DLD1 (cell line): ENCODE data around the gene CAMTA1.
"Not testable (repeated sequence)": the region's sequence is repeated elsewhere in the genome, so short reads cannot be mapped to it uniquely, and the experiment has no call there.

Source experiments
- in situ Hi-C: cut with HindIII; loops from 2 replicates; pipeline ENCODE4 v1.10.0; 2017; ENCODE audit warnings: low sequenced_read_pairs

Gene CAMTA1

GRCh38 chr1:7407544-7407895, 622.3 kb downstream of the CAMTA1 start:
- in situ Hi-C loops = no loop called here

- in situ Hi-C loops = no loop called here
Measured at GRCh38 chr1:7407980-7408770, 622.9 kb downstream of the CAMTA1 start.

DNA sequence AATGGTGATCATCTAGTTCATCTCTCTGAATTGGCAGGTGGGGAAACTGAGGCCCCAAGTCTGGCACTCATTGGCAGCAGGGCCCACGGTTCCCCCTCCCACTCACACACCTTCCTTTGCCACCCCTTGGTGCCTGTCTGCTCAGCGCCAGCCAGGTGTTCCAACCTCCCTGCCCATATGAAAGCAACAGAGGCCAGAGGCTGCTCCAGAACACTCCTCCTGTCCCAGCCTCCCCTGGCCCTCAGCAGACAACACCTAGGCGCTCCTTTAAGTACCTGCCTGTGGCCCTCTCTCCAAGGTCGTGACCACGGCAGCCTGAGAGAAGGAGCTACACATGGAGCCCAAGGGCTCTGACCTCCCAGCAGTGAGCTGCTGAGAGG, 623.5 kb downstream of the CAMTA1 start:
- in situ Hi-C loops = no loop called here

- in situ Hi-C loops = no loop called here
Measured at GRCh38 chr1:7409278-7409677, 624.0 kb downstream of the CAMTA1 start.

- in situ Hi-C loops = no loop called here
Measured at GRCh38 chr1:7410156-7410555, 624.9 kb downstream of the CAMTA1 start.

DNA sequence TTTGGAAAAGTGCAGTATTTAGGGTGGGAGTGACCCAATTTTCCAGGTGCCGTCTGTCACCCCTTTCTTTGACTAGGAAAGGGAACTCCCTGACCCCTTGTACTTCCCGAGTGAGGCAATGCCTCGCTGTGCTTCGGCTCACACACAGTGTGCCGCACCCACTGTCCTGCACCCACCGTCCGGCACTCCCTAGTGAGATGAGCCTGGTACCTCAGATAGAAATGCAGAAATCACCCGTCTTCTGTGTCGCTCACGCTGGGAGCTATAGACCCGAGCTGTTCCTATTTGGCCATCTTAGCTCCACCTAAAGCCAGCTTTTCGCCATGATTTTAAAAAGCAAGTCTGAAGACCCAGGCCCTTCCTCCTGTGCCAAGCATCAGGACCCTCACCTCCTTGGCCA, 632.4 kb downstream of the CAMTA1 start:
- in situ Hi-C loops = not testable (repeated sequence)

DNA sequence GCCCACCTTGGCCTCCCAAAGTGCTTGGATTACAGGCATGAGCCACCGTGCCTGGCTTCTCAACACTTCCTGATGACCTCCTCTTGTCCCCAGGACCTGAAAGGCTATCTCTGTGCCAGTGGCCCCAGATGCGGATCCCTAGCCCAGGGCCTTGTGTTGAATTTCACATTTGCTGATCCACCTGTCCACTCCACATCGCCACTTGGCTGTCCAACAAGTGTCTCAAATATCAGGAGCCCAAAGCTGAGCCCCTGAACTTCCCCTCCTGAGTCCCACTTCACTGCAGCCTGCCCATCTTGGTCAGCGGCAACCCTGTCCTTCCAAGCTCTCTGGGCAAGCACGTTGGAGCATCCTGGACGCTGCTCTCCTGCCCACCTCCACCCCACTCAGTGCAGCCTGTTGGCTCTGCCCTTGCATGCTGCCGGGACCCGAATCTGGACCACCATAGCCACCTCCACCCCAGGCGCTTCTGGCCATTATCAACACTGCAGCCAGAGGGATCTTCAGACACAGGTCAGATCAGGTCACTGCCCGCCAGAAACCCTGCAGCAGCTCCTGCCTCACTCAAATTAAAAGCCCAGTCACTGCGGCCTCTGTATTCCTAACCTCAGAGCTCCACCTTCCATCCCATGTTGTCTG, 633.3 kb downstream of the CAMTA1 start:
- in situ Hi-C loops = no loop called here

- in situ Hi-C loops = no loop called here
Measured at GRCh38 chr1:7420098-7420445, 634.8 kb downstream of the CAMTA1 start.

GRCh38 chr1:7420470-7421100, 635.3 kb downstream of the CAMTA1 start:
- in situ Hi-C loops = no loop called here

- in situ Hi-C loops = no loop called here
Measured at GRCh38 chr1:7421471-7422075, 636.3 kb downstream of the CAMTA1 start.

DNA sequence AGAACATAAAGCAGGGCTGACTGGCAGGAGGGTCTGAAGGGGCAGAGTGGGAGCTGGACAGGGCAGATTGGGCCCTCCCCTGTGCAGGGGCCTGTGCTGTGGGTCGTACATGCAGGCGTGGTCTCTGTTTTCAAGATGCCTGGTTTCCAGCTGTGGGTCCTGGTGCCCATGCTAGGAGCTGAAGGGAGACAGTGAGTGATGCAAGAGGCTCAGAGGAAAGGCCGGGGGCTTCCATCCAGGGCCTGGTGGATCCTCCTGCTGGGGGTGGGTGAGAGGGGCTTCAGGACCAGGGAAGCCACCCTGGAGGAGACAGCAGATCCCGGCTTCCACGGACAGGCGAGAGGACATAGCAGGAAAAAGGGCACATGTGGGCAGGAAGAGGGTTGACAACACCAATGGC, 636.8 kb downstream of the CAMTA1 start:
- in situ Hi-C loops = no loop called here

DNA sequence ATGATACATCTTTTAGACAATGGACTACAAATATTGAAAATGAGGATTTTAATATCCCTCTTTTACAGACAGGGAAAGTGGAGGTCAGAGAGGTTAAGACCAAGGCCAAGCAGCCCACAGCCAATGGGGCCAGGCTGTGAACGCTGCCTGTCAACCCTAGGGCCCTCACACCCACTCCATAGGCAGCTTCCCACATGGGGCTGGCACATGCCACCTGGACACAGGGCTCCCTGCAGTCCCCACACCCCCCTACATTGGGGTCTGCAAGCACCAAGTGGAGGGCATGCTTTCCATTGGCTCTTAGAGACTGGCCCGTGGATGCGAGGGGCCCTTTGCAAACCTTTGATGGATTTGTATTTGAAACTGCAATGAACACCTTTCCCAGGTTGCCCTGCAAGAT, 637.3 kb downstream of the CAMTA1 start:
- in situ Hi-C loops = no loop called here

GRCh38 chr1:7422966-7423365, 637.7 kb downstream of the CAMTA1 start:
- in situ Hi-C loops = no loop called here

GRCh38 chr1:7424352-7424890, 639.2 kb downstream of the CAMTA1 start:
- in situ Hi-C loops = no loop called here

- in situ Hi-C loops = no loop called here
Measured at GRCh38 chr1:7425229-7425628, 640.0 kb downstream of the CAMTA1 start.

GRCh38 chr1:7425771-7426170, 640.5 kb downstream of the CAMTA1 start:
- in situ Hi-C loops = no loop called here

DNA sequence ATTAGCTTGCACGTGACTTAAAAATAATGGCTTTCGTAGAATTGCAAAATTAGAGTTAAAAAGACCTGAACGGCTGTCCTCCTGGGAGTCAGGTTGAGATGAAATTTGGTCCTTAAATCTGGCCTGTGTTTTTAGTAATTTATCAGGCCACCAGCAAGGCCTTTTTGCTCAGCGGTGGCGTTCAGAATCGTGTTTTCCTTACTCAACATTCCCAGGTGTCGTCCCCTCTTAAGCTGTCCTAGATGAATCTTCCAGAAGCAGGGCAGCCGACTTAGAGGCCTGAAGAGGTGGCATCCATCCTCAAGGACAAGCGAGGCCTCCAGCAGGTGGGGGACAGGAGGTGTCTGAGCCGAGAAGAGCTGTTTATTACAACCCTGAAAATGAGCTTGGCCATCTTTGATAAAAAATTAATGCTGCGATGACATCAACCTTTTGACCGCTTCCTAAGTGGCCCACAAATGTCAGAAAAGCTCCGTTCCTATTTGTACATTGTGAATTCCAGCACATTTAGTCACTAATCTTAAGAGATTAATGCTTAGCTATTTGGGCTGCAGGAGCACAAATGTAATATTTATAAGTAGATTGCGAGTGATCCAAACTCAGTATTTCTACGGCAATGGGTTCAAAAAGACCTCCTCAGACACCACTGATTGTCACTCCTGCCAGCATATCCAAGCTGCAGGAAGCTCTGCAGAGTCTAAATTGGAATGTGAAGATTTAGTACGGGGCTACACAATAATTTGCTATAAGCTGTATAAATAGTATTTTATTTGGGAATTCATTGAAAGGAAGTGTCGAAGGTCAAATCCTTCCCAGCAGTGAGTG, 641.7 kb downstream of the CAMTA1 start:
- in situ Hi-C loops = no loop called here

DNA sequence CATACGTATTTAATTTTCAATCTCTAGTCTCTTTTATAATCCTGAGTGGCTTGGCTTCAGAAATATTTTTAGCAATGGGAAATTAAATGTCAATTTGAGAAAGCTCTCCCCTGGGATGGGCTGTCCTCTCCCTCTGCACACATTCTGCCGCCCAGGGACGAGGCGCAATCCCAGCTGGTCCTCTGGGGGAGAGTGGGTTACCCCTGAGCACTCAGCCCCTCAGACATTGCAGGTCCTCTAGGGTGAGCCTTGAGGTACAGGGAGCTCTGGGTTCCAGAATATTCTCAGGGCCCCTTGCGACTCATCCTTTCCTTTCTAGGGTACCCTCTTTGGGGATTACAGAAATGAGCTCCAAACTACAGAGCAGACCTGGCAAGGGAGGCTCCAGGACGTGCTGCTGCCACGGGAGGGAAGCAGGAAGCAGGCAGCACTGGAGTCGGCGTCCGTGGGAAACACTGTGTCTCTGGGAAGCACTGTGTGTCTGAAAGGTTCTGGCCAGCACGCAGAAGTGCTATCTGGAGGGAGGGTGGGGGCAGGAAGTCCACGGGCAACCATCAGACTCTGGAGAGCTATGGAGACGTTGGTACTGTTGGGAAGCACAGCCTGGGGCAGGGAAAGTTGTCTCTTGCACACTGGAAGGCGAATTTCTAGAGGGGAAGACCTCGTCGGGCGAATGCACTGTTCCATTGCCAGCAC, 642.5 kb downstream of the CAMTA1 start:
- in situ Hi-C loops = no loop called here

- in situ Hi-C loops = no loop called here
Measured at GRCh38 chr1:7429290-7429689, 644.0 kb downstream of the CAMTA1 start.

DNA sequence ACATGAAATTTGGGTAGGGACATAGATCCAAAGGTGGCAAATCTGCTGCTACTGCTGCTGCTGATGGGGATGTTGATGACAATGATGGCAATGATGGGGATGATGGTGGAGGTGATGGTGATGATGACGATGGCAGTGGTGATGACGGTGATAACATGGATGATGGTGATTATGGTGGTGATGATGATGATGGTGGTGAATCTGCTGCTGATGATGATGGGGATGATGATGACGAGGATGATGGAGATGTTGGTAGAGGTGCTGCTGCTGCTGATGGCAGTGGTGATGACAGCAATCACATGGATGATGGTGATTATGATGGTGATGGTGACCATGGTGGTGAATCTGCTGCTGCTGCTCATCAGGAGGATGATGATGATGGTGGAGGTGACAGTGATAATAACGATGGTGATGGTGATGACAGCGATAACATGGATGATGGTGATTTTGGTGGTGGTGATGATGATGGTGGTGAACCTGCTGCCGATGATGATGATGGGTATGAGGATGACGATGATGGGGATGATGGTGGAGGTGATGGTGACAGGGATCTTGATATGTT, 644.9 kb downstream of the CAMTA1 start:
- in situ Hi-C loops = no loop called here
